ENCODE measurements around the gene MAP1B.

MAP1B gene

GRCh38 chr5:72245951-72246532 is 138.8 kb downstream of the MAP1B start:
- H3K9me3 ChIP-seq (ENCODE audit: insufficient read depth, low read depth, low read length): no peaks in the 10 kb centered on the region
- H3K9ac ChIP-seq (ENCODE audit: low read depth, low read length): 0 out of 2 replicates have a peak overlapping the region, but pooled peaks have one; percentile 14
- no peak overlapping the region for H3K4me3 ChIP-seq (ENCODE audit: low read length)
- H3K4me1 ChIP-seq (ENCODE audit: insufficient read depth, low read length): peaks cover 46% of the 10 kb centered on the region
- no peaks in the 10 kb centered on the region for H3K27me3 ChIP-seq (ENCODE audit: insufficient read depth, low read length)
- no peak overlapping the region for H3K27ac ChIP-seq (ENCODE audit: low read length)
- H3K36me3 ChIP-seq (ENCODE audit: insufficient read depth, low read depth, low read length): no peaks in the 10 kb centered on the region

DNA sequence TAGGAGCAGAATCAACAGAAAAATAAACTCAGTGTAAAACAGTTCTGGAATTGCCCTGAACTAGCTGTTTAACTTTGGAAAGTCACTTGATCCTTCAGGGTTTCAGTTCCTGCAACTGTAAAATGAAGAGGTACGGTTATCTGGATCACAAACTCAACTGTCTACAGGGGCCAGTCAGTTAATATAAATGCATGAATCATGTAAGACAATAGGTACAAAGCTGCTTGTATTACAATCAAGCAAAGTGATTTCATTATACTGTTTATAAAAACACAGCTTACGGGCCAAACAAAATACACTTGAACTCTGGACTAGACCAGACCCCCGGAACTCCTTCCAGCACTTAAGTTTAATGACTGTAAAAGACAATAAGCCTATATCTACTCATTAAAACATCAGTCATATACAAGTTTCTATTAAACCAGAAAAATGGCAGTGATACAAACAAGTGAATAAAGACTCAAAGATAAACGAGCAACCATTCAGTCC is 139.7 kb downstream of the MAP1B start:
- H3K27me3 ChIP-seq (ENCODE audit: insufficient read depth, low read length): no peaks in the 10 kb centered on the region
- no peaks in the 10 kb centered on the region for H3K9me3 ChIP-seq (ENCODE audit: insufficient read depth, low read depth, low read length)
- 0 out of 2 replicates have a peak overlapping the region, but pooled peaks have one; percentile 14 for H3K9ac ChIP-seq (ENCODE audit: low read depth, low read length)
- H3K4me1 ChIP-seq (ENCODE audit: insufficient read depth, low read length): peaks cover 37% of the 10 kb centered on the region
- H3K4me3 ChIP-seq (ENCODE audit: low read length): no peak overlapping the region
- no peak overlapping the region for H3K27ac ChIP-seq (ENCODE audit: low read length)
- no peaks in the 10 kb centered on the region for H3K36me3 ChIP-seq (ENCODE audit: insufficient read depth, low read depth, low read length)

DNA sequence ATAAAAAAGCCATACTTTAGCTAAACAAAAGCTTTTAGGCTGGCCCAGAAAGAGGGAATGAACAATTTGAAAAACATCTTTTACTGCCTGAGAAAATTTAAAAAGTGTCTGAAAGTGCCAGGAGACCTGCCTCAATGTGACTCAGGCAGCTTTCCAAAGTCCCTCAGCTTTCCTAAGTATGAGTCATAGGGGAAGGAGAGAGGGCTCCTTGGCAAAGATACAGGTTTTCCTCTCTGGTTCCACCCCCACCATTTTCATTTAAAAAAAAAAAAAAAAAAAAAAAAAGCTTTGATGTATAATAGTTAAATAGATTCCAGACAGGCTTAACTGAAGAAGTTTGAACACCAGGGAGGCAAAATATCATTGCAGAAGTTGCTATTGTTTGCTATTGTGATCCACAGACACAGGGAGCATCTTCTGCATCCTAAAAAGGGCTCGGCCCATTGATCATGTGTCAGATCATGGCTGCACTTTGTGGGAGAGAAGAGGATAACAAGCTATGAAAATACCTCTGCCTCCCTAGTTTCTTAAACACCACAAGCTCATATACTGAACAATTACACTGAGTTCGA is 141.2 kb downstream of the MAP1B start:
- H3K4me1 ChIP-seq (ENCODE audit: insufficient read depth, low read length): peaks cover 23% of the 10 kb centered on the region; the same call in 1 of the 2 replicates
- no peak overlapping the region; the same call in 1 of the 2 replicates for H3K9ac ChIP-seq (ENCODE audit: low read depth, low read length)
- no peak overlapping the region for H3K4me3 ChIP-seq (ENCODE audit: low read length)
- H3K27me3 ChIP-seq (ENCODE audit: insufficient read depth, low read length): no peaks in the 10 kb centered on the region
- H3K27ac ChIP-seq (ENCODE audit: low read length): no peak overlapping the region
- H3K36me3 ChIP-seq (ENCODE audit: insufficient read depth, low read depth, low read length): peaks cover 9% of the 10 kb centered on the region
- H3K9me3 ChIP-seq (ENCODE audit: insufficient read depth, low read depth, low read length): no peaks in the 10 kb centered on the region

DNA sequence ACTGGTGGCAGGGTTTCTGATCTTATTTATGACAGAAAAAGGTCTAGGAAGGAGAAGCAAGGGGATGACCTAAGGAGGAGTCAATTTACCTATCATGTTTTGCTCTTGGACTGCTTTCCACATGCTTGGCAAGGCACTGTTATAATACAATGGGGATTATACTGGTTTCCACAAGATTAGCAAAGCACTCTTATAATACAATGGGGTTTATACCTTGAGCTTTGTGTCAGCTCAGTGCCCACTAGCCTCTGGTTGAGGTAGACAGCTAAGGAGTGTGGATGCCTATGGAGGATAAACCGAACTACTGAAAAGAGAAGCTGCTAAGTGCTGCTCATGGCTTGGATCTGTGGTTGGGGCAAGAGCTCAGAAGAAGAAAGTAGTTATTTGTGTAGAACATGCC is 144.1 kb downstream of the MAP1B start:
- Histone ChIP-seq H3K4me3 (ENCODE audit: low read length) (no peak overlapping the region), H3K27ac (ENCODE audit: low read length) (no peak overlapping the region), H3K9me3 (ENCODE audit: insufficient read depth, low read depth, low read length) (no peaks in the 10 kb centered on the region), H3K27me3 (ENCODE audit: insufficient read depth, low read length) (no peaks in the 10 kb centered on the region), H3K9ac (ENCODE audit: low read depth, low read length) (no peak overlapping the region), H3K36me3 (ENCODE audit: insufficient read depth, low read depth, low read length) (peaks cover 9% of the 10 kb centered on the region), H3K4me1 (ENCODE audit: insufficient read depth, low read length) (peaks cover 14% of the 10 kb centered on the region; the same call in 1 of the 2 replicates)

GRCh38 chr5:72252008-72252407 is 144.7 kb downstream of the MAP1B start:
- Histone ChIP-seq H3K4me1 (ENCODE audit: insufficient read depth, low read length) (peaks cover 11% of the 10 kb centered on the region; the same call in 1 of the 2 replicates), H3K27me3 (ENCODE audit: insufficient read depth, low read length) (no peaks in the 10 kb centered on the region), H3K9me3 (ENCODE audit: insufficient read depth, low read depth, low read length) (no peaks in the 10 kb centered on the region), H3K36me3 (ENCODE audit: insufficient read depth, low read depth, low read length) (peaks cover 10% of the 10 kb centered on the region), H3K9ac (ENCODE audit: low read depth, low read length) (no peak overlapping the region), H3K4me3 (ENCODE audit: low read length) (no peak overlapping the region), H3K27ac (ENCODE audit: low read length) (no peak overlapping the region)

DNA sequence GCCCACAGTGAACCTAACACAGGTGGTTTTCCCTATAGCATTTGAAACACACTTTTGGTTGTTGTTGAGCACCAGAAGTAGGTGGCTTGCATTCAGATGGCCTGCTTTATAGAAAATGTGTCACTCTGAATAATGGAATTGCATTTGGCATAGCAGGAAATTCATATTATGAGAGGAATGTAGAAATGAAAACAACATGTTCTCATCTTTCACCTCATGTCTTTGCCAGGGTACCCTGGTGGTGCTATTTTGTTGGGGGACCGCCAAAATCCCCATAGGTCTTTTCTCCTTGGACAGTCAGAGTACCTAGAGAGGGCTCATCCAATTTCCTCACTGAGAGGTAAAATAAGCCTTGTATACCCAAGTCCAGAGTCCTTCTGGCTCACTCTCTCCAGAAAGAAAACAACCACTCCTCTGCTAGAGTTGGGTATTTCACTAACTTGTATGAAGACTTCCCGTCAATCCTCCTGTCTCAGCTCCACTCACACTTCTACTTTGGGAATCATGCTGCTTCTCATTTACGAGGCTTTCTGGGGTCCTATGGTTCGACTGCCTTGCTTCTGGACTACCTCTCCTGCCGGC is 145.4 kb downstream of the MAP1B start:
- no peak overlapping the region for H3K9ac ChIP-seq (ENCODE audit: low read depth, low read length)
- no peak overlapping the region for H3K27ac ChIP-seq (ENCODE audit: low read length)
- no peak overlapping the region for H3K4me3 ChIP-seq (ENCODE audit: low read length)
- peaks cover 16% of the 10 kb centered on the region for H3K36me3 ChIP-seq (ENCODE audit: insufficient read depth, low read depth, low read length)
- no peaks in the 10 kb centered on the region for H3K9me3 ChIP-seq (ENCODE audit: insufficient read depth, low read depth, low read length)
- no peaks in the 10 kb centered on the region for H3K27me3 ChIP-seq (ENCODE audit: insufficient read depth, low read length)
- peaks cover 11% of the 10 kb centered on the region; the same call in 1 of the 2 replicates for H3K4me1 ChIP-seq (ENCODE audit: insufficient read depth, low read length)

DNA sequence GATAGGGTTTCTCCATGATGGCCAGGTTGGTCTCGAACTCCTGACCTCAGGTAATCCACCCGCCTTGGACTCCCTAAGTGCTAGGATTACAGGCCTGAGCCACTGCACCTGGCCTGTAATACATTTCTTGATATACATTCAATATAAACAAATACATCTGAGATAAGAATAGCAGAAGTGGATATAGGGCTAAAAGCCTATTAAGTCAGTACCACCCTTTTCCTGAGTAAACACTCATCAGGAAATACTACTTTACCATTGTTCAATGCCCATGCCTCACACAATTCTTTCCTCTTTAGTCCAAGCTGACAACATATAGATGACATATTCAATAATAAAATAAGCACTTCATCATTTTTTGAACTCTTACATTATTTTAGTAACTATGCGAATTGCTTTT is 148.0 kb downstream of the MAP1B start:
- Histone ChIP-seq H3K27me3 (ENCODE audit: insufficient read depth, low read length) (no peaks in the 10 kb centered on the region), H3K27ac (ENCODE audit: low read length) (no peak overlapping the region), H3K36me3 (ENCODE audit: insufficient read depth, low read depth, low read length) (peaks cover 16% of the 10 kb centered on the region), H3K4me3 (ENCODE audit: low read length) (no peak overlapping the region), H3K9me3 (ENCODE audit: insufficient read depth, low read depth, low read length) (no peaks in the 10 kb centered on the region), H3K9ac (ENCODE audit: low read depth, low read length) (no peak overlapping the region), H3K4me1 (ENCODE audit: insufficient read depth, low read length) (no peaks in the 10 kb centered on the region)

DNA sequence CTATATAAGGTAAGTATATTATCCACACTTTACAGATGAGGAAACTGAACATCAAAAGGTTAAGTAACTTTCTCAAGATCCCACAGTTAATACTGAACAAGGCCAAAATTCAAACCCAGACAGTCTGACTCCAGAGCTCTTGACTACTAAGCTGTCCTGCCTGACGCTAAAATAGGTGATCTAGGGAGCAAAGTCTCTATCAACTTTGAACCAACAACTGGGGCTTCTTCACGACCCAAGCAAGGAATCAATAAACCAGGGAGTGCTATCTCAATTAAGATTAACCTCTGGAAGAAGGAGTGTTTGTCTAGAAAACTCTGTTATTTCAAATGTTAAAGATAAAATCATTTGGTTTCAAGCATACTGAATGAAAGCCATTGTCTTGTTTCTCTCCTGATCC is 148.4 kb downstream of the MAP1B start:
- Histone ChIP-seq H3K9me3 (ENCODE audit: insufficient read depth, low read depth, low read length) (no peaks in the 10 kb centered on the region), H3K27ac (ENCODE audit: low read length) (no peak overlapping the region), H3K27me3 (ENCODE audit: insufficient read depth, low read length) (no peaks in the 10 kb centered on the region), H3K4me1 (ENCODE audit: insufficient read depth, low read length) (no peaks in the 10 kb centered on the region), H3K4me3 (ENCODE audit: low read length) (no peak overlapping the region), H3K9ac (ENCODE audit: low read depth, low read length) (no peak overlapping the region), H3K36me3 (ENCODE audit: insufficient read depth, low read depth, low read length) (peaks cover 16% of the 10 kb centered on the region)

DNA sequence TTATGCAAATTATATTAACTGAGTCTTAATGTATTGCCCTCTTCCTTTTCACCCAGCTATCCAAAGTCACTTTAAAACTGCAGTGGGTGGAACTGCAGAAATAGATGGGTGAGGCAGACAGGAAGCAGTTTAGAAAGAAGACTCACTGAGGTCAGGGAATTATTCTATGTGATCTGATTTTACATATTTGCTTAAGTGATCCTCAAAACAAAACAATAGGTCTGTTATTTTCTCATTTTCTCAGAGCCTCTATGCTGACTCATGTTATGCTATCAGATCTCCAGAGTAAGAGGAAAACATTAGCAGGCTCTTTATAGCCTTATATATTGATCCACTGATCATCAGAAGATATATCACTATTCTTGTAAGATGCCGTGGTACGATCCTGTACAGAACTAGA is 149.3 kb downstream of the MAP1B start:
- H3K9ac ChIP-seq (ENCODE audit: low read depth, low read length): no peak overlapping the region
- H3K4me1 ChIP-seq (ENCODE audit: insufficient read depth, low read length): no peaks in the 10 kb centered on the region
- no peaks in the 10 kb centered on the region for H3K9me3 ChIP-seq (ENCODE audit: insufficient read depth, low read depth, low read length)
- peaks cover 16% of the 10 kb centered on the region for H3K36me3 ChIP-seq (ENCODE audit: insufficient read depth, low read depth, low read length)
- H3K4me3 ChIP-seq (ENCODE audit: low read length): no peak overlapping the region
- H3K27me3 ChIP-seq (ENCODE audit: insufficient read depth, low read length): no peaks in the 10 kb centered on the region
- H3K27ac ChIP-seq (ENCODE audit: low read length): no peak overlapping the region

All from iPS-20b (cell line).